Measurements from ENCODE around the gene PRKCA.
A peak's percentile ranks its signal among the peaks of the same experiment; 100 is the strongest.

The PRKCA gene

DNA sequence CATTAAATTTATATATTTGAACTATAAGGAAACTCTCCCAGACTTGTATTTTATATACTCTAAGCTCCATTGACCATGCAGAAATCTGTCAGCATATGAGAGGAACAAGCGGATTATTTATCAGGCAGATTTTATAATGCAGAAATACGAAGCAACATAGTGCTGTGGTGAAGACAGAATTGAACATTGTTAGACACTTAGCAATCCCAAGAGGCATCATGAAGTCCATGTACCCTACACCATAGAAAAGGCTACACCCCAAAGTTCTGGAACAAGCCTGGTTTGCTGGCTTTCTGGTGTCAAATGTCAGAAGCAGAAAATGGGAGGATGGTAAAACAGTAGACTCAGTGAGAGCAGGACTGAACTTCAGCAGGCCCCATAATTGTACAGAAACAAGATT lies 241.1 kb downstream of the PRKCA start:
- Histone ChIP-seq H3K4me3 (no peak overlapping the region), H3K27ac (peak overlapping the region in 1 of 21 experiments; percentile 40)

DNA sequence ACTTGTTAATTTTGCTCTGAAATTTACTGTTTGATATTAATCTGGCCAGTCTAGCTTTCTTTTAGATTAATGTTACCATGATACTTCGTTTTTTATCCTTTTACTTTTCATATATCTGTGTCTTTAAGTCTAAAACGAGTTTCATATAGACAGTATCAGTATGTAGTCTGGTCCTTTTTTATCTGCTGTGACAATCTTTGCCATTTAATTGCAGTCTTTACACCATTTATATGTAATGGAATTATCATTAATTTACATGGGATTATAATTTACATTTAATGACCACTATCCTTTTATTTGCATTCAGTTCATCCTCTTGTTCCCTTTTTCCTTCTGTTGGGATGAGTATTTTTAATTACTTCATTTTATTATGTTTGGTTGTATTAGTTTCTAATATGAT lies 243.5 kb downstream of the PRKCA start:
- H3K4me3 ChIP-seq, result no peak overlapping the region
- H3K27ac ChIP-seq, result no peak overlapping the region

DNA sequence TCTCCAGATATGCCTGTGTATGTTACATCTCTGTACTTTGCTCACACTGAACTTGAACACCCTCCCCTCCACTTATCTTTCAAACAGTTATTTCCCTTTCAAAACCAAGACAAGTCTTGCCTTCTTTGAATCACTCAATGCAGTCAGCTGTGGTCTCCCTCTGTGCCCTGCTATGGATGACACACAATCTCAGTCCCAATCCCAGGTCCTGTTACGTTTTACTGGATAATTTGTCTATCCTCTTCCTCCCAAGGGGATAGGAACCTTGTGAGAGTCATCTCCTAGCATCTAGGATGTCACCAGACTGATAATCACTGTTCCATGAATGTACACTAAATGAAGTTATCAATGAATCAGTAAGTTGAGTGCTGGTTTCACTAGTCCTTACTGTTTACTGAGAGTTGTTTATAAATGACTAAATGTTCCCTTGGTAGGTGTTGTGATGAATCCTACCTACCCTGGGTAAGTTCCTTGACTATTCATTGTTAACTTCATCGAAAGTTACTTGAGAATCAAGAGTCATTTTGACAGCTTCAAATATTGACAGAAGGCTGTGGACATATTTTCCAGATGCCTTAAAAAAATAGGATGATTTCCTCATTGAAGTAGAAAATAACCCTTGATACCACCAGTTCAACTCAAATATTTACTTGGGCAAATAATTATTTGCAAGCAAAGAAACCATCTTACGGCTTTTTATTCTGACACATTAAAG lies 244.9 kb downstream of the PRKCA start:
- Histone ChIP-seq H3K27ac (peak overlapping the region in 5 of 21 experiments; percentile 14 to 68 (median 57)), H3K4me3 (no peak overlapping the region)

DNA sequence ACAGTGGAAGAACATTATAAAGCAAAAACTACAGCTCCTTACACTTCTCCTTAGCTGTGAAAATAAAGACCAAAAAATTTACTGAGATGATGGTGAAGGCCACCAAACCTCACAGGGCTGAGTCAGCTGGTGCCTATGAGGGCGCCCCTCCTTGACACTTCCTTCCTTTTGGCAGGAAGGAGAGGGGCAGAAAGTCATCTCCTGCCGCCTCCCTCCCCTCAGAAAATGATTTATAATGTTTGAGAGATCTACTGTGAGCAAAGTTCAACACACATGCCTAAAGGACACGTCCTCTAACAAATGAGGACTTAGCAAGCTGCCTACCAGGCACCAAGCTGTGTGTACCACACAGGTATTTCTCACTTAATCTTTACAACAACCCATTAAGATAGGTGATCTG lies 245.7 kb downstream of the PRKCA start:
- Histone ChIP-seq H3K4me3 (no peak overlapping the region), H3K27ac (peak overlapping the region in 8 of 21 experiments; percentile 15 to 68 (median 50))

GRCh38 chr17:66548659-66549310 lies 246.4 kb downstream of the PRKCA start:
- peak overlapping the region in 8 of 21 experiments; percentile 15 to 68 (median 50) for H3K27ac ChIP-seq
- no peak overlapping the region for H3K4me3 ChIP-seq

DNA sequence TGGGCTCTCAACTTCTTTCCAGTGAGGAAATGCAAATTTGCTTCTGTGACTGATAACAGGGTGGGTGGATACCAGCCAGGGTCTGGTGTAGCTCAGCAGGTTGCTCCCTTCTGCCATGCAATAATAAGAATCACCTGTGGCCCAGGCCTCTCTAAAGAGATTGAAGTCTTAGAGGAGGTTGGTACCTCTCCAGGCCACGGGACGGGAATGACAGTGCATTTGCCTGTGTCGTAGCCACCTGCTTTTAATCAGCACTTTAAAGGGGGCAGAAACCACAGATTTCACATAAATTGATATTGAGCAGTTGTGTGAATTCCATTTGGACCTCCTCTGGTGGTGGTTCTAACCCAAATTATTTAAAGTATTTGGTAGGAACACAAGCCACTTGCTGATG lies 246.9 kb downstream of the PRKCA start:
- H3K4me3 ChIP-seq, result no peak overlapping the region
- no peak overlapping the region for H3K27ac ChIP-seq

- Histone ChIP-seq H3K27ac (peak overlapping the region in 3 of 21 experiments; percentile 22 to 60 (median 24)), H3K4me3 (no peak overlapping the region)
Observed at GRCh38 chr17:66549731-66550207, 247.4 kb downstream of the PRKCA start.

DNA sequence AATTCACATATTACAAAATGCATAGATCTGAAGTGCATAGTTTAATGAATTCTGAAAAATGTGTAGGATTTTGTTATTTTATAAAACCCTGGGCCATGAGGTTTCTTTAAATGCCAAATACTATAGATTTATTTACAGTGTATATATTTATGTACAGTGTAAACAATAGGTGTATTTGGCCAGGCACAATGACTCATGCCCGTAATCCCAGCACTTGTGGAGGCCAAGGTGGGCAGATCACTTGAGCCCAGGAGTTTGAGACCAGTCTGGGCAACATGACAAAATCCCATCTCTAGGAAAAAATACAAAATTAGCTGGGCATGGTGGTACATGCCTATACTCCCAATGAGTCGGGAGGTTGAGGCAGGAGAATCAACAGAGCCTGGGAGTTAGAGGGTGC lies 249.4 kb downstream of the PRKCA start:
- no peak overlapping the region for H3K4me3 ChIP-seq
- H3K27ac ChIP-seq, result no peak overlapping the region

- H3K4me3 ChIP-seq, result no peak overlapping the region
- H3K27ac ChIP-seq, result no peak overlapping the region
Observed at GRCh38 chr17:66552371-66552770, 250.0 kb downstream of the PRKCA start.

DNA sequence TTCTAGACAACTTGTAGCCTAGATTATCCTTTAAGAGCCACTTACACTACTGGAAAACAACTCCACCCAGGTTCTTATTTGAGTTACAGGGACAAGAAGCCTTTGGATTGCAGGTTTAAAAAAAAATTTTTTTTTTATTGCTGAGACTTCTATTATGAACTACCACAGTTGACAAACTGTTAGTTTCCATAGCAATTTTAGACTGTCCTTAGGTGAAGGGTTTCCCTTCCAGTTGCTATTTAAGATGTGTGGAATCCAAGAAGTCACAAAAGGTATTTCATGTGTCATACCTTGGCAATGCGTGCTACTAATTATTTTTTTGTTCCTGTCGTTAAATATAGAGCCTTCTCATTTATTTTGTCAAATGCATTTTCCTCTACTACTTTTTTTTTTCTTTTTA lies 253.2 kb downstream of the PRKCA start:
- Histone ChIP-seq H3K4me3 (no peak overlapping the region), H3K27ac (no peak overlapping the region)

DNA sequence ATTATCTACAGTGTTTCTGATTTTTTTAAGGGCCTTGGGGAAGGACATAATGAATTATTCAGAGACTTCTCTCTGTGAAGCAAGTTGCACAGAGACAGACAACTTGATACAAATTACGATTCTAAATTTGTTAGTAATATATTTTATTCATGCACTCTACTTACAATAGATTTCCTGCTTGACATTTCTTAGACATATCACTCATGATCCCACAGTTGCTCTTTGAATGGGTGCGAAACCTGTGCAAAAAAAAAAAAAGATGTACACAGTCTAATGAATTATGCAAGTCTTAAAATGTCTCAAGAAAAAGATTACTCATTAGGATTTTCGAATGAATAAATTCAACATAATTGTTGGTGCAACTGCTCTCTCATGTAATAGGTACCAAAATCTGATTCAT lies 254.8 kb downstream of the PRKCA start:
- no peak overlapping the region for H3K4me3 ChIP-seq

GRCh38 chr17:66557886-66558285 lies 255.5 kb downstream of the PRKCA start:
- Histone ChIP-seq H3K27ac (no peak overlapping the region), H3K4me3 (no peak overlapping the region)

More for the DNA sequence above, 254.8 kb downstream of the PRKCA start:
- H3K27ac ChIP-seq, result no peak overlapping the region

DNA sequence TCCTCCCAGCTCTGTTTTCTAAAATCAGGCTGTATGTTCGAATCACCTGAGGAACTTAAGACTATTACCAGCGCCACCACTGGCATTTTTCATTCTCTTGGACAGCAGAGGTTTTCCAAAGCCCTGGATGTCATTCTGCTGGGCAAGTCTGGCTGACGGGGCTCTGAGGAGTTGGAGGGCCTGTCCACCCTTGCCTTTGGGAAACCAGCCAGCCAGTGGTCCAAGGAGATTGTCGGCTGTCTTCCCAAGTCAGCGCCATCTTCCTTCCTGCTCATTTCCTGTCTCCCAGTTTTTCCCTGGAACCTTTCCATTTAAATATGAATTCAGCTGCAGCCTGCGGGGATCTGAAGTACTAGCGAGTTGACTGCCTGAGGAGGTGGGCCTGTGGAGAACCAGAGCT lies 258.3 kb downstream of the PRKCA start:
- no peak overlapping the region for H3K27ac ChIP-seq
- H3K4me3 ChIP-seq, result no peak overlapping the region

DNA sequence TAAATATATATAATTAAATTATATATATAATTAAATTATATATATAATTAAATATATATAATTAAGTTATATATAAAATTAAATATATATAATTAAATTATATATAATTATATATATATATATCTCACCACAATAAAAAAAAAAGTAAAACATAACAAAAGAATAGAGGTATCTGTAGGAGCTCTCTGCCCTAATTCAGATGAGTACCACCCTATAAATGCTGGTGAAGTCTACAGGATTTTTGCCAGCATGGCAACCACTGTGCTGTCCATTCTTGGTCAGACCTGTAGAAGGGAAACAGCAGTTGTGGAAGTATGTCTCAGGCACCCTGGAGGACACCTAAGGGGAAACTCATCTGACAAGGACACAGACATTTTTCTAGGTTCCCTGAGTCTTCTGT lies 259.7 kb downstream of the PRKCA start:
- Histone ChIP-seq H3K4me3 (no peak overlapping the region), H3K27ac (no peak overlapping the region)

DNA sequence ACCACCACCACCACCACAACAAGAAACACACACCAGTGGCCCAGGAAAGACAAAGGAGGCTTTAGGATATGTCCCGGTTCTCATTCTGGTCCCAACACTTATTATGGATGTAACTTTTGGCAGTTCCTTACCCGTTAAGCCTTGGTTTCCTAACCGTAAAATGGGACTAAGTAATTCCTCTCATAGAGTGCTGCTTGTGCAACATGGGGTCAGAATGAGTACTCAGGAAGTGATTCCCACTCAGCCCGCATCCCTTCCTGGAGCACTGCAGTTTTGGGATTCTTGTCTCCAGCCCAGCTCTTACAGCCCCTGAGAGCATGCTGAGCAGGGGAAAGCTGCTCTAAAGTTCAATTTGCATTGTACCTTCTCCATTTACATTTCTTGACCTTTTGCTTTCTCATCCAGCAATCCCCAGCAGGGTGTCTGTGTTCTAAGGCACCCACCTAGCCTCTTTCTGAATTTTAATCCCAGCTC lies 262.6 kb downstream of the PRKCA start:
- no peak overlapping the region for H3K4me3 ChIP-seq
- H3K27ac ChIP-seq, result no peak overlapping the region

GRCh38 chr17:66567234-66568170 lies 265.1 kb downstream of the PRKCA start:
- no peak overlapping the region for H3K4me3 ChIP-seq
- no peak overlapping the region for H3K27ac ChIP-seq

- no peak overlapping the region for H3K4me3 ChIP-seq
- H3K27ac ChIP-seq, result no peak overlapping the region
Observed at GRCh38 chr17:66569572-66569971, 267.2 kb downstream of the PRKCA start.

DNA sequence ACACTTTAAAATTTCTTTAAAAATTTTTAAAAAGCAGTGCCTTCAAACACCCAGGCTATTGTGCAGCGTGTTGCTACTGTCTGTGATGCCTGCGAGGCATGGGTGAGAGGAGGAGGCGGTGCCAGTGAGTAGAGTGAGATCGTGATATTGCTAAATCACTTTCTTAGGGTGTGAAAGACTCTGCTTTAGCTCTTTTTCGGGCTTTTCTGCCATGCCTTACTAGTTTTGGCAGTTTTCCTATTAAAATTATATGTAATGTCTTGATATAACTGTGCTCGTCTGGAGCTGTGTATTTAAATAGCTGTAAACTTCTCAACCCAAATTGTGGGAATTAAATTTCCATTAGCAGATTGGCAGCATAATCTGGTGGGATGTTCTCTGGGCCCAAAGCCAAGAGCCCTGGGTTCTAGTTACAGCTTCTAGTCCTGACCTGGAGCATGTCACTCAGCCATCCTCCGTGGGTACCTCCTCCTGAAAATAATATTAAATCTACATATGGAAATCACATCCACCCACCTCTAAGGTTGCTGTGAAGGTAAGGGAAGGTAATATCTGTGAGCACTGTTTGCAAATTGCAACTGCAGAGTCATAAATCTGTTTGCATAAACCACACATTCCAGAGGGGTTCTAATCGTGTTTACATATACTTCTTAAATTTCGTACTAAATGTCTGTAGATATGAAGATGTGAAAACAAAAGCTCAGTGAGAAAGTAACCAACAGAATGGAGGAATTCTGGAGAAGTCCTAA lies 268.2 kb downstream of the PRKCA start:
- Histone ChIP-seq H3K4me3 (no peak overlapping the region), H3K27ac (no peak overlapping the region)

- H3K27ac ChIP-seq, result no peak overlapping the region
- H3K4me3 ChIP-seq, result no peak overlapping the region
Observed at GRCh38 chr17:66571745-66572144, 269.3 kb downstream of the PRKCA start.

Measured in skin epidermis (tissue), 12 donors.